Dendritic cell treated with granulocyte-macrophage colony-stimulating factor and Interleukin-4, amounts not matched to agents 40 ng/mL and 50 ng/mL, for 4 days (primary cell): ENCODE data around the gene LTBR.

Source experiments
- H3K27ac Mint-ChIP-seq: one replicate; pipeline ENCODE4 v1.8.0; 2022; ENCODE audit warnings: mild to moderate bottlenecking, mixed read lengths
- H3K27me3 Mint-ChIP-seq: one replicate; pipeline ENCODE4 v1.8.0; 2022; ENCODE audit warnings: mild to moderate bottlenecking, mixed read lengths
- H3K36me3 Mint-ChIP-seq: one replicate; pipeline ENCODE4 v1.8.0; 2022; ENCODE audit warnings: low read depth, mixed read lengths
- H3K4me1 Mint-ChIP-seq: one replicate; pipeline ENCODE4 v1.8.0; 2022; ENCODE audit warnings: low read depth, mixed read lengths
- H3K4me3 Mint-ChIP-seq: one replicate; pipeline ENCODE4 v1.8.0; 2022; ENCODE audit warnings: mild to moderate bottlenecking, moderate library complexity, mixed read lengths
- H3K9me3 Mint-ChIP-seq: one replicate; pipeline ENCODE4 v1.8.0; 2022; ENCODE audit warnings: mixed read lengths
- intact Hi-C: fragments of 100-400 bp; cut with micrococcal nuclease; formaldehyde crosslinking; loops from one replicate; pipeline ENCODE4 v1.15.0; 2022

LTBR gene

DNA sequence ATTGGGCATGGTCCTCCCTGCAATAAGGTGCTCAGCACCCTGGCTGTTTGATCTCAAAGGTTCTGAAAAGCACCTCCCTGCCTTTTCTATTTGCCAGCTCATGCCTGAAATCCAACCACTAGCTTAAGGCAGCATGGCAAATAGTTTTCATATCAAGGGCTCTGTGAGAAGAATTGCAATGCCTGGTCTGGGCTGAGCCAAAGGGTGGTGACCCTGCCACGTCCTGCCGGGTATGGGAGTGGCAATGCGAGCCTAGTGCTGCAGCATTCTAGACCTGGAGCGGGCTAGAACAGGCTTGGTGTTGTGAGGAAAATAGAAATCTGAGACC, 6.3 kb upstream of the LTBR start:
- H3K27ac Mint-ChIP-seq: peak overlapping the region; percentile 86
- H3K4me3 Mint-ChIP-seq: no peak overlapping the region
- H3K9me3 Mint-ChIP-seq: no peaks in the 10 kb centered on the region
- H3K27me3 Mint-ChIP-seq: peaks cover 2% of the 10 kb centered on the region
- peaks cover 92% of the 10 kb centered on the region for H3K4me1 Mint-ChIP-seq
- intact Hi-C loops: loop anchor here (5.0 kb wide), 1 partner anchor 40 kb away; no protein-coding TSS in a partner anchor
- no peaks in the 10 kb centered on the region for H3K36me3 Mint-ChIP-seq

DNA sequence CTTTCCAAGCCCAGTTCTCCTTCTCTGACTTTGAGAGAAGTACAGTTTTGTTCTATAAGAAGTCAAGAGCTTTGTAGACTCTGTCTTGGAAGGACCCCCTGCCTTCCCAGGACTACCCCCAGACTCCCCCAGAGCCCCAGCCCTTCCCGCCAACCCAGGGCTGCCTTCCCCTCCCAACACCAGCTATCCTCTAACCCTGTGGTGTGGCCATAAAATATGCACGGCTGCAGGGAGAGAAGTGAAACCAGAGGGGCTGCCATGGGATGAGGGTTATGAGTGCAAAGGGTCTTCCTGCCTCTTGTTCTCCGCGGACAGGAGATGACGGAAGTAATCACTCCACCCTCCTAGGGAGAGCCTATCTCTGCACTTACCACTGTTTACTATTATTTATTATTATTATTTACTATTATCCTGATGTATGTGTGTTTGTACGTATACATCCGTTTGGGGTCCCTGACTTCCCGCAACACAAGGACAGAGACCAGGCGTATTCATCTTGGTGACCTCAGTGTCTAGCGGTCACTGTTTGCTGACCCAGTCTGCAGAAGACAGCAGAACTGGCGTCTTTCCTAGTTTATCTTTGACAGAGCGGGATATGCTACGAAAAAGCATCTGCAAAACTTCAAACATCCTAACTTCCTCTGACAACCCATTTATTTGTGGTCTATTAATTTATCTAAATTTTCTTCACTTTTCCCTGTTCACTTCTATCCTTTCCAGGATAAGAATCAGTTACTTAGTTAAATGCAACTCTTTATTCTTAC, 5.1 kb upstream of the LTBR start:
- H3K4me3 Mint-ChIP-seq: peak overlapping the region; percentile 48
- intact Hi-C loops: loop anchor here (5.0 kb wide), 1 partner anchor 42 kb away; no protein-coding TSS in a partner anchor
- no peaks in the 10 kb centered on the region for H3K9me3 Mint-ChIP-seq
- H3K27ac Mint-ChIP-seq: peak overlapping the region; percentile 86
- peaks cover 2% of the 10 kb centered on the region for H3K27me3 Mint-ChIP-seq
- H3K36me3 Mint-ChIP-seq: no peaks in the 10 kb centered on the region
- peaks cover 92% of the 10 kb centered on the region for H3K4me1 Mint-ChIP-seq

DNA sequence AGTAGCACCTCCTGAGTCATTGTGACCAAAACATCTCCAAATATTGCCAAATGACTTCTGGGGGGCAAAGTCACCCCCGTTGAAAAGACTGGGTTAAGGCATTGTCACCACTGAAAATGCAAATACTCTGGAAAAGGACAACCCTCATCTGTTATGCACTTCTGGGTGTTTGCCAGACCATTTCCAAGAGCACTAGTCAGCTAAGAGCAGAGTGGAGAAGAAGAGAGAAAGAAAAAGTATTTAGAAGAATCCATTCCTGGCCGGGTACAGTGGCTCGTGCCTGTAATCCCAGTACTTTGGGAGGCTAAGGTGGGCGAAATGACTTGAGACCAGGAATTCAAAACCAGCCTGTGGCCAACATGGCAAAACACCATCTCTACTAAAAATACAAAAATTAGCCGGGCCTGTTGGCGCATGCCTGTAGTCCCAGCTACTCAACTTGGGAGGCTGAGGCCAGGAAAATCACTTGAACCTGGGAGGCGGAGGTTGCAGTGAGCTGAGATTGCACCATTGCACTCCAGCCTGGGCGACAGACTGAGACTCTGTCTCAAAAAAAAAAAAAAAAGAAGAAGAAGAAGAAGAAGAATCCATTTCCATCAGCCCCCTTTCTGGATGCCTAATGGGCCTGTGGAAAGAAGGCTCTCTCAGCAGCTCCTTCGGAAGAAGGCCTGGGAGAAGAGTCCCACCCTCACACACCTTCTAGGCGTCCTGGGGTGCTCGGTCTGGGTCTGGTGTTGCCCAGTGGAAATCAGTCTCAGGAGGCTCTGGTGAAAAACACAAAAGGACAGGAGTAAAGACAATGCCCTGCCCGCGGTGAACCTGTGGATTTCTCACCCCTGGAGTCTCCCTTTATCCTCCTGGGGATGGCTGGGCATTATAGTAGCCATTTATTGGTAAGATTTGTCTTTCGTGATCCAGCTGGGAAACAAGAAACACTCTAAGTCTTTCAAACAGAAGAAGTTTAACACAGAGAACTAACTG, 3.5 kb upstream of the LTBR start:
- H3K4me1 Mint-ChIP-seq: peaks cover 90% of the 10 kb centered on the region
- no peak overlapping the region for H3K4me3 Mint-ChIP-seq
- no peaks in the 10 kb centered on the region for H3K9me3 Mint-ChIP-seq
- intact Hi-C loops: no loop called here
- H3K27ac Mint-ChIP-seq: peak overlapping the region; percentile 42
- peaks cover 12% of the 10 kb centered on the region for H3K36me3 Mint-ChIP-seq
- H3K27me3 Mint-ChIP-seq: no peaks in the 10 kb centered on the region

DNA sequence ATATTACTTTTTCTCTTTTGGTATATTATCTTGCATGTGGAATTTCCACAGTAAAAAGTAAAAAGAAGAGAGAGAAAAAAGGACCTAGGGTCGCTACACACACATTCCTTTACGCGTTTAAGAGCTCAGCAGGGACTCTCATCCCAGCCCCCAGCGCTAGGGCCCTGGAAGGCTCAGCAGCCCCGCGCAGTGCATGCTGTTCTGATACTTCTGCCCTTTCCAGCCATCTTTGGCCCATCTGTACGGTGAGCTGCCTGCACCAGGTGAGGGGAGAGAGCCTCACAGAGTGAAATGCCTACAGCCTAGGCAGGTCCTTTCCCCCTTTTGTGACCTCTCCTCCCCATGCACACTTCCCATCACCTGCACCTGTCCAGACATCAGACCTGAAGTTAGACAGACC, 1.6 kb upstream of the LTBR start:
- no peaks in the 10 kb centered on the region for H3K9me3 Mint-ChIP-seq

DNA sequence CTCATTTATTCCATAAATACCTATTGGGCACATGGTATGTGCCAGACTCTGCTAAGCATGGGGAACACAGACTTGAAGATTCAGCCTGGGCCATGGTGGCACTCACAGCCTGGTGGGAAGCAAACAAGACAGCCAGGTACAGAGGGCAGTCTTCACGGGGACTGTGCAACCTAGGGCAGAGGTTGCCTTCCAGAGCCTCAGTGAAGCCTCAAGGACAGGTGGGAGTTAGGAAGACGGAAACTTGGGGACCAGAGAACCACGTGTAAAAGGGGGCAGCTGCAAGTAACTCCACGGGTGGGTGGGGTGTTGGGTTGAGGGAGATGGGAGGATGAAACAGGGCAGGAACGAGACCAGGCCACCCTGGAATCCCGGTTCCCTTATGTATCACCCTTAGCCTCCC, 980 bp upstream of the LTBR start:
- peaks cover 91% of the 10 kb centered on the region for H3K4me1 Mint-ChIP-seq
- H3K27ac Mint-ChIP-seq: peak overlapping the region; percentile 97
- H3K9me3 Mint-ChIP-seq: no peaks in the 10 kb centered on the region
- no peaks in the 10 kb centered on the region for H3K27me3 Mint-ChIP-seq
- intact Hi-C loops: no loop called here
- peaks cover 38% of the 10 kb centered on the region for H3K36me3 Mint-ChIP-seq
- peak overlapping the region; percentile 93 for H3K4me3 Mint-ChIP-seq

More for the DNA sequence above, 1.6 kb upstream of the LTBR start:
- Mint-ChIP-seq H3K27ac (peak overlapping the region; percentile 97), H3K4me1 (peaks cover 91% of the 10 kb centered on the region), H3K4me3 (no peak overlapping the region), H3K36me3 (peaks cover 32% of the 10 kb centered on the region), H3K27me3 (no peaks in the 10 kb centered on the region)
- intact Hi-C loops: no loop called here

DNA sequence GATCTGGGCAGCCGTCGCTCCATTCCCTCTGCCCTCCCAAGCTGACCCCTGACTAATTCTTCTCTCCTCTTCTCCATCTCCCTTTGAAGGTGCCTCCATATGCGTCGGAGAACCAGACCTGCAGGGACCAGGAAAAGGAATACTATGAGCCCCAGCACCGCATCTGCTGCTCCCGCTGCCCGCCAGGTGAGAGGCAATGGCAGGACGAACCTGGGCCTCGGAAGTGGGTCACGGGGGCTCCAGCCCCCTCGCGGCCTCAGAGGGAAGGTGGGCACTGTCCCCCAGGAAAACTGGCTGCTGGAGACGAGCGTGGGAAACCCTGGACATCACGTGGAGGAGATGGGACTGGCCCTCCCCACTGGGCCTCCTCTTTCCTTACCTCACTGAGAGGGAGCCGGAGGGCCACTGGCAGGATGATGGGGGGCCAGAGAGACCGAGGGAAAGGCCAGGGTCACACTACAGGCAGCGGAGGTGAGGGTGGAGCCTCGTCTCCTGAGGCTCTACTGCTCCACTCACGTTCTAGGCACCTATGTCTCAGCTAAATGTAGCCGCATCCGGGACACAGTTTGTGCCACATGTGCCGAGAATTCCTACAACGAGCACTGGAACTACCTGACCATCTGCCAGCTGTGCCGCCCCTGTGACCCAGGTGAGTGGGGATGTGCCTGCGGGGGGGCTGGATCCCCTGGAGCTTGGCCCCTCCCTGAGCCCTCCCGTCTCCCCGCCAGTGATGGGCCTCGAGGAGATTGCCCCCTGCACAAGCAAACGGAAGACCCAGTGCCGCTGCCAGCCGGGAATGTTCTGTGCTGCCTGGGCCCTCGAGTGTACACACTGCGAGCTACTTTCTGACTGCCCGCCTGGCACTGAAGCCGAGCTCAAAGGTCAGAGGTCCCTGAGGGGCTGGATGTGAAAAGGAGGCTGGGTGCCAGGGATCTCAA, 806 bp downstream of the LTBR start:
- H3K36me3 Mint-ChIP-seq: peaks cover 56% of the 10 kb centered on the region
- H3K27me3 Mint-ChIP-seq: no peaks in the 10 kb centered on the region
- no peaks in the 10 kb centered on the region for H3K9me3 Mint-ChIP-seq
- peaks cover 92% of the 10 kb centered on the region for H3K4me1 Mint-ChIP-seq
- H3K4me3 Mint-ChIP-seq: peak overlapping the region; percentile 93
- peak overlapping the region; percentile 97 for H3K27ac Mint-ChIP-seq
- intact Hi-C loops: no loop called here

DNA sequence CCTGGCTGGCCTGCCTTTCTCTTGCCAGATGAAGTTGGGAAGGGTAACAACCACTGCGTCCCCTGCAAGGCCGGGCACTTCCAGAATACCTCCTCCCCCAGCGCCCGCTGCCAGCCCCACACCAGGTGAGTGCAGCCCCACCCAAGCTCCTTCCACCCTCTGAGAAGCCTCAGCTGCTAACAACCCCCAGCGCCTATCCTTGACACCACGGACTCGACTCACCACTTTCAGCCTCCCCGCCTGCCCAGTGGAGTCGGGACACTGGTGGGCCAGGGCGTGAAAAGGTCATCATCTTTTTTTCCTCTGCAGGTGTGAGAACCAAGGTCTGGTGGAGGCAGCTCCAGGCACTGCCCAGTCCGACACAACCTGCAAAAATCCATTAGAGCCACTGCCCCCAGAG, 2.1 kb downstream of the LTBR start:
- intact Hi-C loops: no loop called here
- Mint-ChIP-seq H3K36me3 (peaks cover 69% of the 10 kb centered on the region), H3K9me3 (no peaks in the 10 kb centered on the region), H3K4me3 (peak overlapping the region; percentile 93), H3K27me3 (no peaks in the 10 kb centered on the region), H3K4me1 (peaks cover 91% of the 10 kb centered on the region), H3K27ac (peak overlapping the region; percentile 97)

DNA sequence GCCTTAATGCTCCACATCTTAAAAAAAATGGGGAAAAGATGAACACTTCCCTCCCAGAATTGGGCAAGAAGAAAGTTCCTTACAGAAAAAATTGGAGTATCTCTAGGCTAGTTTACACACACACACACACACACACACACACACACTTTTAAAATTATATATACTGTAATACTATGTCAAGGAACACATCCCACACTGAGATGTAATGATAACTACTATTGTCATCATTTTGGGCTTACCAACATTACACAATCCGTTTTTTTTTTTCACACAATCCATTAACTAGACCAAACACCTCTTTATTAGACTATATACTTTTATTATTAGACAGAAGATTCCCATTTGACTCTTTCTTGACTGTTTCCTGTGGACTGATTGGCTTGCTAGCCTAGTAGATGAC, 2.5 kb downstream of the LTBR start:
- peaks cover 91% of the 10 kb centered on the region for H3K4me1 Mint-ChIP-seq
- no peak overlapping the region for H3K27ac Mint-ChIP-seq
- H3K4me3 Mint-ChIP-seq: peak overlapping the region; percentile 93
- no peaks in the 10 kb centered on the region for H3K27me3 Mint-ChIP-seq
- intact Hi-C loops: no loop called here
- peaks cover 73% of the 10 kb centered on the region for H3K36me3 Mint-ChIP-seq
- H3K9me3 Mint-ChIP-seq: no peaks in the 10 kb centered on the region

DNA sequence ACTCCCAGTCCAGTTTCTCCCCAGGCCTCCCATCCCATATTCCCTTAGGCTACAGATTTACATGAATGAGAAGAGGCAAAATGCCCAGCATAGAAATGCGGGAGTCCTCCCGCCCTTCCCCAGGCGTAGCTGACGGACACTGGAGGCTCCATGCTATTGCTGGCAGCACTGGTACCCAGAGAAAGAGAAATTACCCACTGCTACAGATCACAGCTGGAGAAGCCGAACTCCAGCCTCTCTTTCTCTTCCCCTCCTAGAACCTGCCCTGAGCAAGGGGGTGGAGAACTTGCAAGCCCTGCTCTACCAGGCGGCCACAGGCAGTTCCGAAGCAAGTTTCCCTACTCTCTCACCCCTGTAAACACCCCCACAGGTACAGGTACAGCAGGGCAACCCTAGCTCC, 3.6 kb downstream of the LTBR start:
- peaks cover 84% of the 10 kb centered on the region for H3K36me3 Mint-ChIP-seq
- H3K4me1 Mint-ChIP-seq: peaks cover 93% of the 10 kb centered on the region
- intact Hi-C loops: no loop called here
- no peaks in the 10 kb centered on the region for H3K9me3 Mint-ChIP-seq
- no peaks in the 10 kb centered on the region for H3K27me3 Mint-ChIP-seq
- no peak overlapping the region for H3K4me3 Mint-ChIP-seq
- peak overlapping the region; percentile 42 for H3K27ac Mint-ChIP-seq

DNA sequence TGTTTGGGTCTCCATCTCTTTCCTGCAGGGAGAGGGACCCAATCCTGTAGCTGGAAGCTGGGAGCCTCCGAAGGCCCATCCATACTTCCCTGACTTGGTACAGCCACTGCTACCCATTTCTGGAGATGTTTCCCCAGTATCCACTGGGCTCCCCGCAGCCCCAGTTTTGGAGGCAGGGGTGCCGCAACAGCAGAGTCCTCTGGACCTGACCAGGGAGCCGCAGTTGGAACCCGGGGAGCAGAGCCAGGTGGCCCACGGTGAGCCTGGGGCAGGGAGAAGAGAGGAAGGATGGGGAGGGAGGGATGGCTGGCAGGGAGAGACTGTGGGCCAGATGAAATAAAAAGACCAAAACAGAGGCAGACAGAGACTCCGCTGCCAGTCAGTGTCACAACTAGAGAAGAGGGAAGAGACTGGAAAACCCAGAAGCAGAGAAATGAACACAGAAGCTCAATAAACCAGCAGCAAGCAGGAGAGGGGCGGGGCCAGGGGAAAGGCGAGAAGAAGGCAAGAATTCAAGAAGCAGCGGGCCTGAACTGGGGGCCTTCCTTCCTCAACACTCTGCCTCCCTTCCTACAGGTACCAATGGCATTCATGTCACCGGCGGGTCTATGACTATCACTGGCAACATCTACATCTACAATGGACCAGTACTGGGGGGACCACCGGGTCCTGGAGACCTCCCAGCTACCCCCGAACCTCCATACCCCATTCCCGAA, 6.3 kb downstream of the LTBR start:
- Mint-ChIP-seq H3K27me3 (no peaks in the 10 kb centered on the region), H3K27ac (peak overlapping the region; percentile 38)
- intact Hi-C loops: no loop called here

DNA sequence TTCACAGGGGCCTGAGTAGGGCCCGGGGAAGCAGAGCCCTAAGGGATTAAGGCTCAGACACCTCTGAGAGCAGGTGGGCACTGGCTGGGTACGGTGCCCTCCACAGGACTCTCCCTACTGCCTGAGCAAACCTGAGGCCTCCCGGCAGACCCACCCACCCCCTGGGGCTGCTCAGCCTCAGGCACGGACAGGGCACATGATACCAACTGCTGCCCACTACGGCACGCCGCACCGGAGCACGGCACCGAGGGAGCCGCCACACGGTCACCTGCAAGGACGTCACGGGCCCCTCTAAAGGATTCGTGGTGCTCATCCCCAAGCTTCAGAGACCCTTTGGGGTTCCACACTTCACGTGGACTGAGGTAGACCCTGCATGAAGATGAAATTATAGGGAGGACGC, 7.1 kb downstream of the LTBR start:
- H3K27me3 Mint-ChIP-seq: no peaks in the 10 kb centered on the region
- H3K27ac Mint-ChIP-seq: peak overlapping the region; percentile 38
- no peak overlapping the region for H3K4me3 Mint-ChIP-seq
- H3K4me1 Mint-ChIP-seq: peaks cover 89% of the 10 kb centered on the region
- intact Hi-C loops: no loop called here
- H3K36me3 Mint-ChIP-seq: peaks cover 76% of the 10 kb centered on the region
- no peaks in the 10 kb centered on the region for H3K9me3 Mint-ChIP-seq

More for the DNA sequence above, 6.3 kb downstream of the LTBR start:
- Mint-ChIP-seq H3K9me3 (no peaks in the 10 kb centered on the region), H3K4me1 (peaks cover 93% of the 10 kb centered on the region), H3K4me3 (no peak overlapping the region), H3K36me3 (peaks cover 76% of the 10 kb centered on the region)

DNA sequence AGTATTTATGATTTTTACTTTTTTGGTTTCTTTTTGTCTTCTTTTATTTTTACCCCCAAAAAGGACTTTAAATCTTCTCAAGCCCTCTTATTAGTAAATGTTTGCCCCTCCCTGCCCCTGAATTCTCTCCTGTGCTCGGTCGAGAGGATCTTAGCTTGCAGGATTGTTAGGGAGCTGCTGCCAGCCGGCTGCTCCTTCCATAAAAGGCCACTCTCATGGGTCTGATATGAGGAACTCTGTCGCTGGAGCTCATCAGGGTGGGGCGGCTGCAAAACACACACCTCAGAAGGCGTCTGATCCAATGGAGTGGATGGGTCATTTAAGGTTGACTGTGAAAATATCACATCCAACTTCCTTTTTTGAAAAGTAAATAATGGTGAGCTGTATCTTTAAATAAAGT, 8.5 kb downstream of the LTBR start:
- Mint-ChIP-seq H3K27me3 (no peaks in the 10 kb centered on the region), H3K4me1 (peaks cover 76% of the 10 kb centered on the region), H3K9me3 (no peaks in the 10 kb centered on the region), H3K4me3 (peak overlapping the region; percentile 55), H3K36me3 (peaks cover 63% of the 10 kb centered on the region), H3K27ac (peak overlapping the region; percentile 75)
- intact Hi-C loops: no loop called here

DNA sequence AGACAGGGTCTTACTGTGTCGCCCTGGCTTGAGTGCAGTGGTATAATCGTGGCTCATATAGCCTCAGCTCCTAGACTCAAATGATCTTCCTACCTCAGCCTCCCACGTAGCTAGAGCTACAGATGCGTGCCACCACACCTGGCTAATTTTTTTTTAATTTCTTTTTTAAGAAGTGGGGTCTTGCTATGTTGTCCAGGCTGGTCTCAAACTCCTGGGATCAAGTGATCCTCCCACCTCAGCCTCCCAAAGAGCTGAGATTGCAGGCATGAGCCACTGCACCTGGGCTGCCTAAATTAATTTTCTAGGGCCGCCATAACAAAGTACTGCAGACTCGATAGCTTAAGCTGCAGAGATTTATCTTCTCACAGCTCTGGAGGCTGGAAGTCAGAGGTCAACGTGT, 9.1 kb downstream of the LTBR start:
- Mint-ChIP-seq H3K9me3 (no peaks in the 10 kb centered on the region), H3K27ac (peak overlapping the region; percentile 69), H3K27me3 (no peaks in the 10 kb centered on the region), H3K4me1 (peaks cover 70% of the 10 kb centered on the region), H3K4me3 (no peak overlapping the region), H3K36me3 (peaks cover 57% of the 10 kb centered on the region)
- intact Hi-C loops: no loop called here
